NCI-H187 (cell line): ENCODE measurements around the gene GPR78.
"Not testable (repeated sequence)": the region's sequence is repeated elsewhere in the genome, so short reads cannot be mapped to it uniquely, and the experiment has no call there.

Experiments used
- DNase-seq, 2 experiments: peaks; one replicate each; lab custom pipeline; 2025; lab: John Stamatoyannopoulos, UW

Gene GPR78

GRCh38 chr4:8564595-8564994 lies 15.6 kb upstream of the GPR78 start:
- no peak for DNase-seq

GRCh38 chr4:8568068-8568668 lies 12.0 kb upstream of the GPR78 start:
- no peak for DNase-seq

GRCh38 chr4:8570201-8570600 lies 10.0 kb upstream of the GPR78 start:
- DNase-seq: no peak

- no peak for DNase-seq
Observed at GRCh38 chr4:8571702-8572685, 8.2 kb upstream of the GPR78 start.

GRCh38 chr4:8573266-8573665 lies 6.9 kb upstream of the GPR78 start:
- no peak for DNase-seq

GRCh38 chr4:8574796-8575370 lies 5.3 kb upstream of the GPR78 start:
- no peak for DNase-seq

- DNase-seq: no peak
Observed at GRCh38 chr4:8575457-8575856, 4.7 kb upstream of the GPR78 start.

GRCh38 chr4:8576591-8576990 lies 3.6 kb upstream of the GPR78 start:
- DNase-seq: not testable (repeated sequence)

- DNase-seq: no peak
Observed at GRCh38 chr4:8577046-8577445, 3.1 kb upstream of the GPR78 start.

GRCh38 chr4:8577972-8578371 lies 2.2 kb upstream of the GPR78 start:
- no peak for DNase-seq

- DNase-seq: no peak
Observed at GRCh38 chr4:8578717-8579116, 1.5 kb upstream of the GPR78 start.

- no peak for DNase-seq
Observed at GRCh38 chr4:8579526-8580320, 469 bp upstream of the GPR78 start.

- no peak for DNase-seq
Observed at GRCh38 chr4:8581094-8581861, 1.1 kb downstream of the GPR78 start.

- DNase-seq: no peak
Observed at GRCh38 chr4:8582016-8582415, 1.8 kb downstream of the GPR78 start.

- DNase-seq: no peak
Observed at GRCh38 chr4:8582436-8582835, 2.2 kb downstream of the GPR78 start.

- no peak for DNase-seq
Observed at GRCh38 chr4:8582941-8583654, 2.9 kb downstream of the GPR78 start.

- DNase-seq: no peak
Observed at GRCh38 chr4:8583655-8584025, 3.4 kb downstream of the GPR78 start.

GRCh38 chr4:8585186-8585585 lies 5.0 kb downstream of the GPR78 start:
- no peak for DNase-seq

- no peak for DNase-seq
Observed at GRCh38 chr4:8585721-8586212, 5.6 kb downstream of the GPR78 start.

GRCh38 chr4:8586246-8586645 lies 6.1 kb downstream of the GPR78 start:
- DNase-seq: no peak
